Skin epidermis (tissue), 12 donors: ENCODE measurements around the gene PEX16.

Experiments
- H3K27ac ChIP-seq, 21 experiments: fragments of 200-600 bp; sonication (generic) in 11 of 21; one replicate each; pipeline ENCODE4 v1.5.0; 2020; ENCODE audit warnings: mild to moderate bottlenecking in 3 of 21, inconsistent platforms in 2 of 21, moderate library complexity in 2 of 21
- H3K4me3 ChIP-seq, 7 experiments: fragments of 200-600 bp; sonication (generic) in 2 of 7; one replicate each; pipeline ENCODE4 v1.5.0; 2020; ENCODE audit warnings: inconsistent platforms in 2 of 7, mild to moderate bottlenecking in 2 of 7, moderate library complexity in 1 of 7

PEX16 gene

DNA sequence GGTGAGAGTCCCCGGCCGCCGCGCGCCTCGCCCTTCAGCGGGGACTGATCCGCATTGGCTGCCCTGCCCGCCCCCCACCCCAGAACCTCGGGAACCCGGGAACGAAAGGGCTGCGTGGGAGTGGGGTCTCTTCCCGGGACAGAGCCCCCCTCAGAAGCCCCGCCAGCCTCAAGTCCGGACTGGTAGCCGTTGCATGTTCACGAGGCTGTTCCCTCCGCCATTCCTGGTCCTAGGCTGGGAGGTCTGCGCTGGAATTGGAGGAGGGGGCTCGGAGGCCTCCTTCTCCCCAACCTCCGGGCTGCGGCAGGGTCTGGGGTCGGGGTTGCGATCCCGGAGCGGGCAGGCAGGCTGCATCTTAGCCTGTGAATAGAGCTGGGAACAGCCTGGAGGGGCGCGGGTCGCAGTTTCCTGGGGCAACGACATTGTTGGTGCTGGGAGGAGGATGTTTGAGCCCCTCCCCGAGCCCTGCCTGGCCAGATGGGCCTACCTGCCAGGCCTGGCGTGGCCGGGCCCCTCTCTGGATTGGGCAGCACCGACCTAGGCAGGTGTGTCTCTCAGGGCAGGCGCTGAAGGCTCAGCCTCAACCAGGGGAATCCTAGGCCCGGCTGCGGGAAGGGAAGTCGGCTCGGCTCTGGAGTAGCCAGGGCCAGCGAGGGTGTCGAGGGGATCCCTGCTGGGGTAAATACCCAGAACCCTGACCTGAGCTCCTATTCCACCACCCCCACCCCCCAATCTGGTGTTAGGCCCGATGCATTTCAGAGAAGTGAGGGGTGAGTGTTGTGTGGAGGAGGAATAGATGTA lies 31.6 kb downstream of the PEX16 start:
- Histone ChIP-seq H3K4me3 (peak overlapping the region in 6 of 7 experiments; percentile 28 to 51 (median 45)), H3K27ac (peak overlapping the region in 1 of 21 experiments; percentile 14)

DNA sequence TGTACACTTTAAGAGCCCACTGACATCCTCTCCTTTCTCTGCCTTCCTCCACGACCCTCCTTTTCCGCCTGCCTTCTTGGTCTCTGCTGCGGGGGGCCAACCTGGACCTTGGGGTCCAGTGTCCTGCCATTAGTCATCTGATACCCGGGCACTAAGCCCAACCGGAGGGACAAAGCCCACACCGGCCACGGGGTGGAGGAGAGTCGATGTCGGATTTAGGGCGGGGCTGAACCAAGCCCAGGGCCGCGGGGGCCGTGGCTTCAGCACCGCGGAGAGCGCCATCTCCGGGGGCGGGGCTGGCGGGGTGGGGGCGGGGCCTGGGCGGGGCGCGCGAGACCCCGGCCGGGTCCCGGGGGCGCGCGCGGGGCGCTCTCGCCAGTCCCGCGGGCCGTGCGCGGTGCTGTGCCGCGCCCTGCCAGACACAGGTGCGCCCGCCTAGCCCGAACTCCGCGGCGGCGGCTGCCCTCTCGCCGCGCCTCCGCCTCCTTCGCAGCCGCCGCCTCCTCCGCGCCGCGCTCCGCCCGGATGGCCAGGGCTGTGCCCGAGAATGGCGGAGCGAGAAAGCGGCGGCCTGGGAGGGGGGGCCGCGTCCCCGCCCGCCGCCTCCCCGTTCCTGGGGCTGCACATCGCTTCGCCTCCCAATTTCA lies 32.3 kb downstream of the PEX16 start, which contains the start of gene MAPK8IP1:
TSS of gene MAPK8IP1 (plus strand) at position 378 of the 647 bp plus-strand sequence. CDS start at position 548, 170 bp downstream.
- H3K27ac ChIP-seq = peak within 1 kb of the TSS in 1 of 21 experiments; percentile 14

DNA sequence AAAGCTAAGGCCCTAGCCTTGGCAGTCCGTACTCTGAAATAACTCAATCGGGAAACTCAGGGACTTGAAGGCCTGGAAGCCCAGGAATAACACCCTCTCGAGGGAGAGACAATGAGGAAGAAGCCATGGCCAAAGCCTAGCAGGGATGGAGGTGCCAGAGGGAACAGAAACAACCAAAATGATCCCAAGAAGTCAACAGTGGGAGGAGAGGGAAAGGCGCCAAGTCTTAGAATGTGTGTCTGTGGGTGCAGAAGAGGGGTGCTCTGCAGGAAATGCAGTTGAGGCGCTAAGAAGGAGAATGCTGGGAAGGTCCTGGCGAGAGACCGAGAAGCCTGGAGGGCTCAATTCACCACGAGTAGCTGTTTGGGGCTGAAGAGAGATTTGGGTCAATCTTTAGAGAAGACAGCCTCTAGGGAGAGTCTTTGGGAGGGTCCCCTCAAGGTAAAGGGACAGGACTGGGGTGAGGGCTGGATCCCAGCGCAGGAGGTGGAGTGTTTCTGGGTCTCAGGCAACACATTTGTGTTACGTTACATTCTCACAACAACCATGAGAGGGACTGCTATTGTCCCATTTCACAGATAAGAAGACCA lies 33.0 kb downstream of the PEX16 start:
- Histone ChIP-seq H3K4me3 (no peak overlapping the region), H3K27ac (no peak overlapping the region)

More for the DNA sequence above, 32.3 kb downstream of the PEX16 start, which contains the start of gene MAPK8IP1:
- H3K4me3 ChIP-seq = peak within 1 kb of the TSS in 6 of 7 experiments; percentile 28 to 51 (median 45)

DNA sequence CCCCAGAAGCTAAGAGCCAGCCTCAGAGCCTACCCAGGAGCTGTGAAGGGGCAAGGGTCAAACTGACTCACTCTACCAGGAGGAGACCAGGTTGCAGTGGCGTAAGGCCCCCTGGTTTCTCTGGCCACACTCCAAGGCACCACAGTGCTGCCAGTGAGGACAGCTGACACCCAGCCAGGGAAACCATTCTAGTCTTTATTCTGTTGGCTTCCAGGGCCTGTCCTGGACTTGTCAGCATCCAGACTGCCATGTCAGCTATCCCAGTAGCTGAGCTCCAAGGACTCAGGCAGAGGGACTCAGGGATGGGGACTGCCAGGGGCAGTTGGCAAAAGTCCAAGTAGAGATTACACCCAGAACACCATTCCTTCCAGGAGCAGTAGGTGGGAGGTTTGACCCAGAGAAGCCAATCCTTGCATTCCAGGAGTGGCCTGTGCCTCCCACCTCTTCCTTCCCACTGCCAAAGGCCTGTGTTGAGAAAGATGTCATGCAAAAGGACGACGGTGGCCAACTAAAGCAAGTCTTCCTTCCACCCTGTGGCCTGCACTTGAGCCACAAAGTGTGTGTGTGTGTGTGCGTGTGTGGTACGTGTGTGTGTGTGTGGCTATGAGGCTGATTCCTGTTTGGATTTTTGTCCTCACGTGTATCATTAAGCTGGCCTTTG lies 35.8 kb downstream of the PEX16 start:
- no peak overlapping the region for H3K27ac ChIP-seq
- no peak overlapping the region for H3K4me3 ChIP-seq

DNA sequence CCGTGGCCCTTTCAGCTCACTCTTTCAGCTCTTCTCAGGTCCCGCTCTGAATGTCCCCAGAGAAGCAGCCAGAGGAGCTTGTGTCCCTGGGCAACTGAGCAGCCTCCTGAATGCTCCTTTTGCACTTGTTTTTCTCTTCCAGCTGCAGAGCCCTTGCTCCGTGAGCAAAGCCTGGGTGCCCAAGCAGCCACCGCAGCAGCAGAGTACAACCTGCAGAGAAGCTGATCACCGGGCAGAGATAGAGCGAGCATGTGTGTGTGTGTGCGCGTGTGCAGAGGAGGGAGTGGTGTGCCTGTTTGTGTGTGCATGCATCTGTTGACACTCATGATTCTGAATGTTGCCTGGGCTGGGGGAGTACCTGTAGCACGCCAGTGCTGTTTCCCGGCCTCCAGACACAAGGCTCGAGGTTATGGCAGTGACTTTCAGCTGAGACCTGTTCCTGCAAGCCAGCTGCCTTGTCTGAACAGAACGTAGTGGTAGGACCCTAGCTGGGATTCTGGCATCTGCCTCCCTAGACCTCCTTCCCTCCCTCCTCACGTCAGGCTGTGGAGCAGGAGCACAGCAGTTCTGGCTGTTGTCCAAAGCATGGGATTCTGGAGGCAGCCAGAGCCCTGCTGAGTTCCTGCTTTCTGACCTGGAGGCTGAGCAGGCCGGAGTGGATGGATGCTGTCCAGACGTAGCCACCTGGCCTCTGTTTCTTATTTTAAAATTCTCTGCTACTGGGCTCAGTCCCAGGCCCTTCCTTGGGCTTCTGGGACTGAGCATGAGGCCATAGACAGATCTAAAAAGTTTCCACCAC lies 36.7 kb downstream of the PEX16 start:
- H3K4me3 ChIP-seq = no peak overlapping the region
- H3K27ac ChIP-seq = no peak overlapping the region

DNA sequence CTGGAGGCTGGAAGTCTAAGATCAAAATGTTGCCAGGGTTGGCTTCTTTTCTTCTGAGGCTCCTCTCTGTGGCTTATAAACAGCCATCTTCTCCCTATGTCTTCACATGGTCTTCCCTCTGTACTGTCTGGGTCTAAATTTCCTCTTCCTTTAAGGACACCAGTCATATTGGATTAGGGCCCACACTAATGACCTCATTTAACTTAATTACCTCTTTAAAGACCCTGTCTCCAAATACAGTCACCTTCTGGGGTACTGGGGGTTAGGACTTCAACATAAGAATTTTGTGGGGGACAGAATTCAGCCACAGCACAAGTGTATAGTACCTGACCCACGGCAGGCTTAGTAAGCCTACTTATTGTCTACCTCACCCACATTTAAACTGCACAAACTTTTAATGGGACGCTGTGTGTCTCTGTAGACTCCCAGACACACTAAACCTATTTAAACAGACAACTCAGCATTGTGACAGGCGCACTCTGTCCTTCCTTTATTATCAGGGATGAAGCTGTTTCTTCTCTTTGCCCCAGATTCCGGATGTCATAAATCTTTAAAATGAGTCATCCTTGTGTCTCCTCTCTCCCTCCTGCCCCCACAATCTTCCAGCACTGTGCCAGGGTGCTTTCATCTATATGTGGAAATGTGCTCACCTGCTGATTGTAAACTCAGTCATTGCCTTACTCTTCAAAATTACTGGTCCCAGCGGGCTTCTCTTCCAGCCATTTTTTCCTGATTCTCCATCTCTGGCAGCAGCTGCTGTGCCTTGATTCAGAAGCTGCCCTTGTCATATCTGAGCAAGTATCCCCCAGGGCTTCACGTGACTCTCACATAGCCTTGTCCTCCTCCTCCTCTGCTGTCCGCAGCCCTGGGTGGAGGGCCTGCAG lies 37.6 kb downstream of the PEX16 start:
- Histone ChIP-seq H3K27ac (no peak overlapping the region), H3K4me3 (no peak overlapping the region)

DNA sequence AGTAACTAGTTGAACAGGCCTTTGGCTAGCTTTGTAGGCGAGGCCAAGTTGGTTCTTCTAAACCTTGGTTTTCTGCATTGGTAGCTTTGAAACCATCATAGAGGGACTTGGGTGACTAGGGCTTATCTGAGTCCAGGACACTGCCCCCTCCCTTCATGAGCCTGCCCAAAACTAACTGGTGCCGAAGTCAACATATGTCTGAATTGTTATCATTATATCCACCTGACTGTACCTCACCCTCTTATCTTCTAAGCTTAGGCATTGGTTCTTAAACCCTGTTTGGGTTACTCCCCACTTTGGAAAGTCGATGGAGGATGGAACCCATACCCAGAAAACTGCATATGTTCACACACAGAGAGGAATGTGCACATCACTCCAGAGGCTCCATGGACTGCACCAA lies 39.8 kb downstream of the PEX16 start:
- Histone ChIP-seq H3K27ac (no peak overlapping the region), H3K4me3 (no peak overlapping the region)

DNA sequence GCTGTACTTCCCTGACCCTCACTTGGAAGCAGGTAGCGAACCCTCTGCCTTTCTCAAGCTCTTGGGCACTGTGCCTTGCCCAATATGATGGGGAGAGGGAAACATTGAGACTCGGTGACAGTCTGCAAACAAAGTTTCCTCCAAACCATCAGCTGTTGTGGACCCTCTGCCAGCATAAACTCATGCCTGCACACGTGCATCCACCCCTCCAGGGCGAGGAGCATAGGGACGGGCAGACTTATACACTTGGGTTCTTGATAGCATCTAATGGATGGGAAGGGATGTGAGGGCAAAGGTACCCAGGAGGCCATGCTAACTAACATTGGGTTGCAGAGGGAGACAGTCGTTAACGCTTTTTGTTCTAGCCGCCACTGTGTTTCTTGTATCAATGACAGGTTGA lies 40.5 kb downstream of the PEX16 start:
- Histone ChIP-seq H3K4me3 (no peak overlapping the region), H3K27ac (no peak overlapping the region)

DNA sequence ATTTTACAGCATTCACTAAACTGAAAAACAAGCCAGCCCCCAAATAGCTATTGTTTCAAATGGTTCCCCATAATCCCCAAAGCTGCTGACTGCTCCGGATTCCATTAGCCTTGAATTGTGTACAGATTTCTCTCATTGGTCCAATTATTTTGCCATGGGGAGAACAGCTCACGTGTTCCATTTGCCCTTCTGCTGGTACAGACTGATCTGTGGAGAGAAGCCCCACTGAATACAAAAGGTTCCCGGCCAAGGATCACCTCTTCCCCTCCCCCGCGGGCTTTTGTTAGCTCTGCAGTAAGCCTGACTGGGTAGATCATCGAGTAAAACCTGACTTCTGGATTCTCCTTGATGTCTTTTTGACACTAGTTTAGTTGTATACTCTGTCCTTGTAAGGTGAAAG lies 41.3 kb downstream of the PEX16 start:
- Histone ChIP-seq H3K4me3 (no peak overlapping the region), H3K27ac (no peak overlapping the region)

DNA sequence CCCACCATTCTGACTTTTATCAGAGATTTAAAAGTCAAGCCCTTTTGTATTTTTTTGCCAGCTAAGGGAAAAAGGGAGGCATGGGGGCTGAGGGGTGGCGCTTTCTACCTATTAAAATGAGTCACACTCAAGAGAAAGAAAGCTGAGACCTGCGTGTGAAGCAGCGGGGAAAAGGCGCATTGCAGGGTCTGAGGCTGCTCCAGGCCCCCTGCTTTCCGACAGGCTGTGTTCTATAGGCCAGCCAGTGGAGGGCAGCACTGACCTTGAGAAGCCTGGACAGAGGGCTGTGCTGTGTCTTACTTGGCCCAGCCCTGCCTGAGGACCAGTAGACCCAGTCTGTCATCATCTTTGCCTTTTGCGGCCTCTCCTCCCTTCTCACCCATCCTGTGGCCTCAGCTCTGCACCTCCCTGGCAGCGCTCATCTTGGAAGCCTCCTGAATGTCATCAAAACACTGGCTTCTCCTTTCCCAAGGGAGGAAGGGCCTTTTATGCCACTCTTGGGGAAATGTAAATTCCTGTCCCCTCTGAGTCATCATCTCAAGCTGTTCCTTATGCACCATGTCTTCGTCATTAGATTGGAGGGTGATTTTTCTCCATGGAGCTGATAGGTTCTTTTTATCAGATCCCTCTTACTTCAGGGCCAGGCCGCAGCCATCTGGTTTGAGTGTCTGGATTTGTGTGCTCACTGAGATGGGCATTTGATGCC lies 44.9 kb downstream of the PEX16 start:
- H3K4me3 ChIP-seq = no peak overlapping the region
- peak overlapping the region in 1 of 21 experiments; percentile 17 for H3K27ac ChIP-seq

DNA sequence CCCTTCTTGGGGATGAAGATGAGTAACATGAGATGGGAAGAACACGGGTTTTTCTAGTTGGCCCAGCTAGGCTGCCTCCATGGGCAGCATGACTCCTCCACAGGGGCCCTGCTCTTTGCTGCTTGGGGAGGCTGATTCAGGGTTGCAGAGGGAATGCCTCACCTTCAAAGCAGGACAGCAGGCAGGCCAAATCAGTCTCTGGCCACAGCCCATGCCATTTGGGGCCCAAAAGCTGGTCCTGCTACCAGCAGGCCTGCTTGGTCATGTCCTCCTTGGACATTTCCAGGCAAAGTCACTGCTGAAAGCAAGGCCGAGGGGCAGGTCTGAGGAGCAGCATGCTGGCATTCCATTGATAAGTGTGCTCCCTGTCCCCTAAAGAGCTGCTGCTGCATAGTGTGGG lies 46.0 kb downstream of the PEX16 start:
- H3K27ac ChIP-seq = no peak overlapping the region
- no peak overlapping the region for H3K4me3 ChIP-seq

DNA sequence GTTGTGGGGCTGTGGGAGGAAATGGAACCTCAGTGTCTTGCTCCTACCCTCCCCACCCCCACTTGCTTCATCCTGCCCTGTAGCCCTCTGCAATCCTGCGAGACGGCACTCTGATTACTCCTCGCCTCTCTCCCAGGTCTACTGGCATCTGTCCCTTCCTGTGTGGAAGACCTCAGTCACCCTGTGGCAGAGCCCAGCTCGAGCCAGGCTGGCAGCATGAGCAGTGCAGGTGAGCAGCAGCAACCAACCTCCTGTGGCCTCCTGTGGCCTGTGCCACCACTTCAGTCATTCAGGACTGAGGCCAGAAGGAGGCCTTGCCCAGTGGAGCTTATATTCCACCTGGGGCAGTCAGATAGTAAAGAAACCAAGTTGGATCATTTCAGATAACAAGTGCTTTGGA lies 47.0 kb downstream of the PEX16 start:
- Histone ChIP-seq H3K4me3 (no peak overlapping the region), H3K27ac (peak overlapping the region in 1 of 21 experiments; percentile 26)

DNA sequence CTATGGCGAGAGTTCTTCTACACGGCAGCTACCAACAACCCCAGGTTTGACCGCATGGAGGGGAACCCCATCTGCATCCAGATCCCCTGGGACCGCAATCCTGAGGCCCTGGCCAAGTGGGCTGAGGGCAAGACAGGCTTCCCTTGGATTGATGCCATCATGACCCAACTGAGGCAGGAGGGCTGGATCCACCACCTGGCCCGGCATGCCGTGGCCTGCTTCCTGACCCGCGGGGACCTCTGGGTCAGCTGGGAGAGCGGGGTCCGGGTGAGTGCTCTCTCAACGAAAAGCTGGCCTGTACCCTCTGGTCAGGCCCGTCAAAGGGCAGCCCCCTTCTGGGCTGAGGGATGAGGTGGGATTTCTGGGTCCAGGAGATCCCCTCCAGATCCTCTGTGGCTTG lies 48.1 kb downstream of the PEX16 start:
- no peak overlapping the region for H3K4me3 ChIP-seq
- no peak overlapping the region for H3K27ac ChIP-seq

DNA sequence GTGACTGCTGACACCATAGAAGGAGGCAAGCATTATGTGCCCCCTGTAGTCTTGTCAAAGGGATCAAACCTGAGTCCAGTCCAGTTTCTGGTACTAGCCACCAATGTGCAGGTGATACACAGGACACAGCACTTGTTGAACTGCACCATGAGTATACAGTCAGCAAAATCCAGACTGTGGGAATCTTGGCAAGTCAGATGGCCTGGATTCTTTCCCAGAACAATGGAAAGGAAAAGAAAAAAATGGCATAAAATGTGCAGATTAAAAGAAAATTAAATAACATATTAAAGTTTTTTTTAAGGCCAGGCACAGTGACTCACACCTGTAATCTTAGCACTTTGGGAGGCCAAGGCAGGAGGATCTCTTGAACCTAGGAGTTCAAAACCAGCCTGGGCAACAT lies 53.6 kb downstream of the PEX16 start:
- H3K27ac ChIP-seq = no peak overlapping the region
- H3K4me3 ChIP-seq = no peak overlapping the region

DNA sequence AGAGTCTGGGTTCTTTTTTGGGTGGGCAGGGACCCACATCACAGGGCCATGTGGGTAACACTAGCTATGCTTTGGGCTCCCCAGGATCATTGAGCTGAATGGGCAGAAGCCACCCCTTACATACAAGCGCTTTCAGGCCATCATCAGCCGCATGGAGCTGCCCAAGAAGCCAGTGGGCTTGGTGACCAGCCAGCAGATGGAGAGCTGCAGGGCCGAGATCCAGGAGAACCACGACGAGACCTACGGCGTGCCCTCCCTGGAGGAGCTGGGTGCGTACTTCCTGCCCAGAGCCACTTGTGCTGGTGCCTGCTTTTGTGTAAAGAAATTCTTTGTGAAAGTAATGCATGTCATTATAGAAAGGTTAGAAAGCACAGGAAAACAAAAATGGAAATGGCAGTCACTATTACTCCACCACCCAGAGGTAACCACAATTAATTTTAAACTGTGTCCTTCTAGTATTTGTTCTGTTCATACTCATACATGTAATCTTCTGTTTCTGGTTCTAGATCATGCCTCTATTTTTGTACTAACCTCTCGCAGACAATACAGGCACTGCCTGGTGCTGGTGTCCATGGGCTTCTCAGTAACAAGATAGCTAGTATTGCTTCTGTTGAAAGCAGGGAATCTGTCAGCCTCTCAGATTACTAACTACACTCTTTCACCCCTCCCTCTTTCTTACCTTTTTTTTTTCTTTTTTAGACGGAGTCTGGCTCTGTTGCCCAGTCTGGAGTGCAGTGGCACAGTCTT lies 56.7 kb downstream of the PEX16 start:
- H3K4me3 ChIP-seq = no peak overlapping the region
- H3K27ac ChIP-seq = peak overlapping the region in 7 of 21 experiments; percentile 14 to 86 (median 78)

DNA sequence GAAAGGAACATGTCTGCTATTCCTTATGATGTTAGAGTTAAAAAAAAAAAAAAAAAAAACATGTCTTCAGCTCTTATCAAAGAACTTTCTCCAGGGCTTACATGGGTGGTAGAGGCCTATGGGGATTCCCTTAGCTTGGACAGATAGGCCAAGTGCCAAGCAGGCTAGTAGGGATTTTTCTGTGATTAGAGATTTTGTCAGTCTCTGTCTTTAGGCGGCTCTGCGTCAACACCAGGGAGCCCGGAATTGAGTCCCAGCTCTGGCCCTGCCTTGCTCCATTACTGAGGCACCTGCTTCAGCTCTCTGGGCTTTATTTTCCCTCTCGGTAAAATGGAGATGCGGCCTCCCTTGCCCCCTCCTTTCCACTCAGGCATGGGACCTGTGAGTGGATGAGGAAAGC lies 57.3 kb downstream of the PEX16 start:
- Histone ChIP-seq H3K4me3 (no peak overlapping the region), H3K27ac (peak overlapping the region in 18 of 21 experiments; percentile 14 to 89 (median 74))
